H1 (cell line): ENCODE measurements around the gene KCNMB2.

Experiments
- CTCF ChIP-seq, 3 experiments: IDR thresholded peaks; 1 replicate in 2 of 3; 2 replicates in 1 of 3; pipeline versions ENCODE4 v1.5.1 to v1.6.1; 2011; ENCODE audit warnings: low read length in 3 of 3, mild to moderate bottlenecking in 3 of 3, inconsistent platforms in 2 of 3, low read depth in 1 of 3, moderate library complexity in 1 of 3; ENCODE audit not compliant: insufficient read depth in 1 of 3; ENCODE audit errors: control extremely low read depth in 1 of 3
- HDAC6 ChIP-seq: IDR thresholded peaks from one replicate; pipeline ENCODE4 v1.7.1; 2012; ENCODE audit warnings: low read depth, mild to moderate bottlenecking, inconsistent platforms, low read length, moderate library complexity
- USF2 ChIP-seq: IDR thresholded peaks from 2 replicates; pipeline ENCODE4 v1.6.1; 2011; ENCODE audit warnings: low read length, improper control_type of control experiment

- TF ChIP-seq USF2 (no peak), CTCF (IDR thresholded peaks at IDR 0.05; ENCODE audit: control extremely low read depth in 1 of 3, insufficient read depth in 1 of 3, low read depth in 1 of 3, low read length in 3 of 3) (no peak), HDAC6 (no peak)
These were observed 82.0 kb downstream of the KCNMB2 start for GRCh38 chr3:178618197-178618596.
